ENCODE data around the gene TMED8.
"Not testable (repeated sequence)": the region's sequence is repeated elsewhere in the genome, so short reads cannot be mapped to it uniquely, and the experiment has no call there.

TMED8 gene

DNA sequence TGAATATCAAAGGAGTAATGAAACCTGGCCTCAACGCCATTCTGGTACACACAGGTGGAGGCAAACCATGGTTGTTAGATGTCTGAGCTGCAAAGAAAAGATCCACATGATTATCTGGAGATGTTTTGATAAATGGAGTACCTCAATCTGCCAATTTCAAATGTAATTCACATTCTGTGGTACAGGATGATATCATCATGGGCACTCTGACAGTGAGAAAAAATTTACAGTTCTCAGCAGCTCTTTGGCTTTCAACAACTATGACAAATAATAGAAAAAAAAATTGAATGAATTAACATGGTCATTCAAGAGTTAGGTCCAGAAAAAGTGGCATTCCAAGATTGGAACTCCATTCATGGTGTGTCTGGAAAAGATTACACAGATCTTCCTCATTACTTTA lies 17.3 kb downstream of the TMED8 start:
- DNase-seq, result no peak

DNA sequence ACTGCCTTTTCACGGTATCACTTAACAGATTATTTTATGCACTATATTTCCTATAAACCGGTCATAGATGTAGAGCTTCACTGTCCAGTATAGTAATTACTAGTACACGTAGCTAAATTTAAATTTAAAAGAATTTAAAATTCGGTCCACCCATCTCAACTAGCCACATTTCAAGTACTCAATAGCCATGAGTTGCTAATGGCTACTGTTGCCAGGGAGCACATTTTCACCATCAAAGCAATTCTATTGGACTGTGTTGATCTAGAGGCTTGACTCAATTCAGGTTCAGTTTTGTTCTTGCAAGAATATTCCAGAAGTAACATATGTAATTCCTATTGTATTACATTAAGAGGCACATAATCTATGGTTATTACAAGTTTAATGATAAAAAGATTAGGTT lies 20.0 kb downstream of the TMED8 start:
- no peak for DNase-seq

GRCh38 chr14:77355811-77356210 lies 21.1 kb downstream of the TMED8 start:
- DNase-seq, result no peak

DNA sequence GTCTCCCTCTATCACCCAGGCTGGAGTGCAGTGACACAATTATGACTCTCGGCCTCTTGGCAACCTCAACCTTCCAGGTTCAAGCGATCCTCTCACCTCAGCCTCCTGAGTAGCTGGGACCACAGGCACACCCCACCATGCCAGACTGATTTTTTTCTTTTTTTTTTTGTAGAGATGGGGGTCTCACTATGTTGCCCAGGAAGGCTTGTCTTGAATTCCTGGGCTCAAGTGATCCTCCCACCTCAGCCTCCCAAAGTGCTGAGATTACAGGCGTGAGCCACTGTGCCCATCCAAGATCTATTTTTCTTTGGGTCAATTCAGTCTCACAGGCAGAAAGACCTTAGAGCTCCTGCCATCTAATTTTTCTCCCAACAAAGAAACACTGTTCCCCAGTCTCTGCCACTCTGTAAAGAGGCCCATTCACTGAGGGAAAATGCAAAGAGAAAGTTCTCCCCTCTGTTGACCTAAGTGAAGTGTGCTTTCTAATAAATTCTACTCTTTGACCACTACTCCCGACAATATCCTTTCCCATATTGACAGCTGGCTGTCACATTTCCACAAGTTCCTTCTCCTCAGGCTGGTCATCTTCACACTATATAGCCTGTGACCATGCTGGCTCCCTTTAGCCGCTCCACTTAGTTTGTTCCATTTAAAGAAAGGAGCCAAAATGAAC lies 23.3 kb downstream of the TMED8 start:
- DNase-seq, result no peak

GRCh38 chr14:77347751-77348150 lies 29.1 kb downstream of the TMED8 start:
- no peak for DNase-seq

DNA sequence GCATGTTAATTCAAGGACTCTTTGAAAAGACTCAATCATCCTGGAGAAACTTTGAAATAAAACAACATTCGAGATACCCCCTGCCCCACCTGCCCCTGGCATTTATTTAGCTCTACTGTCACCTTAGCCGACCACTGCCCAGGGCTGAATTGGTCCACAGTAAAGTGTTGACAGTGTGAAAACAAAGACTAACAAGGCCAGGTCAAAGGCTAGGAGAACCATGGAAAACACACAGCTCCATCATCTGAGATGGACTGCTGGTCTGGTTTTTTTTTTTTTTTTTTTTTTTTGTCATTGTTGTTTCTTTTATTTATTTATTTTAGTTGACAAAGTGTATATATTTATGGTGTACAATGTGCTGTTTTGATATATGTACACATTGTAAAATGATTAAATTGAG lies 30.4 kb downstream of the TMED8 start:
- DNase-seq, result no peak

- no peak for DNase-seq
Observed at GRCh38 chr14:77344377-77344996, 32.4 kb downstream of the TMED8 start.

DNA sequence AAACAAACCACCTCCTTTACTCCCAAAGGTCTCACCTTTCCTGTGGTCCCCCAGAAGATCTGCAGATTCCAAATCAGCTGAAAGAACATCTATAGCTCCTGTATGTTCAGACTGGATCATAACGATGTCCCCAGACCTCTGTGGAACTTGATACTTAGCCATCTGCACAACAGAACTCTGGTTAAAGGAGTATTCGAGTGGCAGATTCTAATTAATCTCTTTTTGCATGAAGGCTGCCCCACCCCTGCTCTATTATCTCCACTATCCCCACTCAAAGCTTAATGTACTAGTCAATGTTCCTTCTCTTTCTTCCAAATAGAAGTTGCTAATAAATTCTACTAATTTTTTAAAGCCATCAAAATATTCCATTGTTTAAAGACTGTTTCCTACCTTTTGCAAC lies 33.2 kb downstream of the TMED8 start:
- no peak for DNase-seq

GRCh38 chr14:77342726-77343397 lies 34.0 kb downstream of the TMED8 start:
- no peak for DNase-seq

- DNase-seq, result no peak
Observed at GRCh38 chr14:77340389-77340788, 36.5 kb downstream of the TMED8 start.

GRCh38 chr14:77339407-77339806 lies 37.5 kb downstream of the TMED8 start:
- no peak for DNase-seq

- DNase-seq, result no peak
Observed at GRCh38 chr14:77338302-77338701, 38.6 kb downstream of the TMED8 start.

GRCh38 chr14:77337880-77338279 lies 39.0 kb downstream of the TMED8 start:
- no peak for DNase-seq

DNA sequence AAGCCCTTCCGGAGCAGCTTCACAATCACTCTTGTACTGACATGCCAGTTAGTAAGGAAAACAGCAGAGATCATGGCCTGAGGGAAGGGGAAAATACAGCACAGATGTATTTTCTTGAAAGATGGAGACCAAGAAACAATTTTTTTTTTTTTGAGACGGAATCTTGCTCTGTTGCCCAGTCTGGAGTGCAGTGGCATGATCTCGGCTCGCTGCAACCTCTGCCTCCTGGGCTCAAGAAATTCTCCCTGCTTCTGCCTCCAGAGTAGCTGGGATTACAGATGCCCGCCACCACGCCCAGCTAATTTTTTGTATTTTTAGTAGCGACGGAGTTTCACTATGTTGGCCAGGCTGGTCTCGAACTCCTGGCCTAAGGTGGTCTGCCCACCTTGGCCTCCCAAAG lies 39.6 kb downstream of the TMED8 start:
- not testable (repeated sequence) for DNase-seq

DNA sequence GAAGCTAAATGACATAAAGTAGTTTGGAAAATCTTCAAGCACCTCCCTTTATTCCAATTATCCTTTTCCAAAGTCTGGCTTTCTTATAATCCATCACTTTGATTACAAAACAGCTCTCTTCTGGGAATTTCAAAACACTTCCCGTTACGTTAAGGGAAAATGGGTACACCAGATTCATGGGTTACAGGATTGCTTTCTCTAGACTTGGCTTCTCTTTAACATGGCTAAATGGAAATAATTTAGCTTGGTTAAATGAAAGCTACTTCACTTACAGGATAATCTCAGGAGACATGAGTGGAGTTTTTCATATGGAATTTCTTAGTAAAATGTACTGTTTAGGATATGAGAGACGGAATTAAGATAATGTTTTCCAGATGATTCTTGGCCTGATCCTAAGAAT lies 41.3 kb downstream of the TMED8 start:
- no peak for DNase-seq

DNA sequence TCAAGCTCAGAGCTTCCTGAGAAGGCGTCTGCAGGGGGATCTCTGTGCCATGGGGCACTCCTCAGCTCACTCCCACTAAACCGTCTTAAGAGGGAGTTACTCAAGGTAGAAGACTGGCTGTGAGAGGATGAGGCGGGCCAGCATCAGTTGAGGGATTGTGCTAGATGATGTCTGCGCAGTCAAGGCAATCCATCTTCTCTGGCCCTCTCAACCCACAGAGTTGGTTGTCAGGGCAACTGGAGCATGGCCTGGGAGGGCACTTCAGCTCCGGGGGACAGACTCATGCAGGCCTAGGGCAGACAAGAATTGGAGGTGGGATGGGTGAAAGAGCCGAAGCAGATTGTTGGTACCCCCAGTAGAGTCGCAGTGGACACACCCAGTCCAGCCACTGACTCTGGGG lies 47.0 kb downstream of the TMED8 start:
- no peak for DNase-seq

GRCh38 chr14:77327111-77327510 lies 49.8 kb downstream of the TMED8 start:
- DNase-seq, result no peak

GRCh38 chr14:77325746-77326094 lies 51.2 kb downstream of the TMED8 start:
- no peak for DNase-seq

DNA sequence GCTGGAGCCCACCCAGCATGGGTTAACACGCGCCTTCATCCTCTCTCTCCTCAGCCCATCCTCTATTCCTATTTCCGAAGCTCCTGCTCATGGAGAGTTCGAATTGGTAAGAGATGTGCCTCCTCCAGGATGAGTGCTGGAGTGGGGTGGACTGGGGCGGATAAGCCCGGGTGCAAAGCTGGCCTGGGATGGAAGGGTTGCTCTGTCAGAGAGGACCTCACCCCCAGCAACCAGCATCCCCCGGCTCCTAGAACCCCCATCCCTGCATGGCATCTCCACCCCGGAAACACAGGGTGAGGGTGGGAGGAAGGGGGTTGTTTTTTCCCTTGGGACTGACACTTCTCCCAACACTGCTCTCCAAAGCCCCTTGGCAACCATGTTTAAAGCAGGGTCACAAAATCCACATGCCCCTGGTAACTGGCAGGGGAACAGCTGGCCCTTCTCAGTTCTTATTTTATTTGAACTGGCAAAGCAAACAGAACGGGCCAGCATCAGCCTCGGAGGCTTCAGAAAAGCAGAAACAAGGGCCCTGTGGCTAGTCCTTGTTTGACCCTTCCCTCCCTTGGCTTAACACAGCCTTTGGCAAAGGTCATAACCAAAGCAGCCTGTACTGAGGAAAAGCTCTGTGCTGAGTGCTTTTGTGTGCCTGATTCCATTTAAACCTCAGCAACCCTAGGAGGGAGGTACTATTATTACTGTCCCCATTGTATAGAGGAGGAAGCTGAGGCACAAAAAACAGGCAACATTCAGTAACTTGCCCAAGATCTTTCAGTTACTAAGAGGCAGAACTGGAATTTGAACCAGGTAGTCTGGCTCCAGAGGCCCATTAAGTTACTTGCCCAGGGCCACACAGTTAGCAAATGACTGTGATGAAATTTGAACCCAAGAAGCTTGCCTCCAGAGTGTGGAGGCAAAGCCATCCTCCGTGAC lies 51.8 kb downstream of the TMED8 start:
- DNase-seq, result no peak

GRCh38 chr14:77324289-77324688 lies 52.6 kb downstream of the TMED8 start:
- DNase-seq, result no peak

- no peak for DNase-seq
Observed at GRCh38 chr14:77323571-77323970, 53.3 kb downstream of the TMED8 start.

GRCh38 chr14:77322951-77323350 lies 53.9 kb downstream of the TMED8 start:
- DNase-seq, result no peak

- no peak for DNase-seq
Observed at GRCh38 chr14:77322250-77322902, 54.5 kb downstream of the TMED8 start.

All from NCI-H2081 (cell line).